Liver (tissue), 3 donors: ENCODE results near the gene SH3PXD2A.

ENCODE experiments used
- CTCF ChIP-seq: fragments of 150-350 bp; IDR thresholded peaks from 2 replicates; pipeline ENCODE4 v1.5.1; 2017; ENCODE audit warnings: improper control_type of control experiment, low read depth, low read length; ENCODE audit not compliant: missing input control
- EGR1 ChIP-seq, 2 donors: IDR thresholded peaks; 2 replicates each; pipeline ENCODE4 v1.6.1; 2016 to 2018; ENCODE audit warnings: antibody characterized with exemption in 2 of 2, low read depth in 2 of 2
- NR2F2 ChIP-seq: IDR thresholded peaks from 2 replicates; pipeline ENCODE4 v1.6.1; 2016; ENCODE audit warnings: antibody characterized with exemption
- RAD21 ChIP-seq, 2 donors: IDR thresholded peaks; 2 replicates each; pipeline ENCODE4 v1.6.1; 2016; ENCODE audit warnings: antibody characterized with exemption in 2 of 2, mild to moderate bottlenecking in 2 of 2
- RXRA ChIP-seq, 2 donors: IDR thresholded peaks; 2 replicates each; pipeline ENCODE4 v1.6.1; 2017 to 2018; ENCODE audit warnings: antibody characterized with exemption in 2 of 2, mild to moderate bottlenecking in 1 of 2
- TAF1 ChIP-seq: conservative IDR thresholded peaks from 2 replicates; pipeline ENCODE4 v1.6.1; 2016; ENCODE audit warnings: antibody characterized with exemption, mild to moderate bottlenecking
- YY1 ChIP-seq: IDR thresholded peaks from 2 replicates; pipeline ENCODE4 v1.6.1; 2016; ENCODE audit warnings: antibody characterized with exemption, mild to moderate bottlenecking
- ZBTB33 ChIP-seq: IDR thresholded peaks from 2 replicates; pipeline ENCODE4 v1.6.1; 2016; ENCODE audit warnings: antibody characterized with exemption
- TF ChIP-seq, protein P1 (sequence below): IDR thresholded peaks from 2 replicates; pipeline ENCODE4 v1.6.1; 2016; ENCODE audit warnings: antibody characterized with exemption
- TF ChIP-seq, protein P2 (sequence below): IDR thresholded peaks from 2 replicates; pipeline ENCODE4 v1.6.1; 2016; ENCODE audit warnings: antibody characterized with exemption, mild to moderate bottlenecking
- donor health status: healthy.
- donor health status: healthy.

GRCh38 chr10:103549349-103549685 is 306.1 kb downstream of the SH3PXD2A start:
- TF ChIP-seq CTCF: no peak
- TF ChIP-seq, protein P1, sequence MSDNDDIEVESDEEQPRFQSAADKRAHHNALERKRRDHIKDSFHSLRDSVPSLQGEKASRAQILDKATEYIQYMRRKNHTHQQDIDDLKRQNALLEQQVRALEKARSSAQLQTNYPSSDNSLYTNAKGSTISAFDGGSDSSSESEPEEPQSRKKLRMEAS: no peak
- no peak for TF ChIP-seq YY1
- TF ChIP-seq, protein P2, sequence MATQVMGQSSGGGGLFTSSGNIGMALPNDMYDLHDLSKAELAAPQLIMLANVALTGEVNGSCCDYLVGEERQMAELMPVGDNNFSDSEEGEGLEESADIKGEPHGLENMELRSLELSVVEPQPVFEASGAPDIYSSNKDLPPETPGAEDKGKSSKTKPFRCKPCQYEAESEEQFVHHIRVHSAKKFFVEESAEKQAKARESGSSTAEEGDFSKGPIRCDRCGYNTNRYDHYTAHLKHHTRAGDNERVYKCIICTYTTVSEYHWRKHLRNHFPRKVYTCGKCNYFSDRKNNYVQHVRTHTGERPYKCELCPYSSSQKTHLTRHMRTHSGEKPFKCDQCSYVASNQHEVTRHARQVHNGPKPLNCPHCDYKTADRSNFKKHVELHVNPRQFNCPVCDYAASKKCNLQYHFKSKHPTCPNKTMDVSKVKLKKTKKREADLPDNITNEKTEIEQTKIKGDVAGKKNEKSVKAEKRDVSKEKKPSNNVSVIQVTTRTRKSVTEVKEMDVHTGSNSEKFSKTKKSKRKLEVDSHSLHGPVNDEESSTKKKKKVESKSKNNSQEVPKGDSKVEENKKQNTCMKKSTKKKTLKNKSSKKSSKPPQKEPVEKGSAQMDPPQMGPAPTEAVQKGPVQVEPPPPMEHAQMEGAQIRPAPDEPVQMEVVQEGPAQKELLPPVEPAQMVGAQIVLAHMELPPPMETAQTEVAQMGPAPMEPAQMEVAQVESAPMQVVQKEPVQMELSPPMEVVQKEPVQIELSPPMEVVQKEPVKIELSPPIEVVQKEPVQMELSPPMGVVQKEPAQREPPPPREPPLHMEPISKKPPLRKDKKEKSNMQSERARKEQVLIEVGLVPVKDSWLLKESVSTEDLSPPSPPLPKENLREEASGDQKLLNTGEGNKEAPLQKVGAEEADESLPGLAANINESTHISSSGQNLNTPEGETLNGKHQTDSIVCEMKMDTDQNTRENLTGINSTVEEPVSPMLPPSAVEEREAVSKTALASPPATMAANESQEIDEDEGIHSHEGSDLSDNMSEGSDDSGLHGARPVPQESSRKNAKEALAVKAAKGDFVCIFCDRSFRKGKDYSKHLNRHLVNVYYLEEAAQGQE: no peak
- TF ChIP-seq EGR1 (IDR thresholded peaks at IDR 0.05; ENCODE audit: low read depth in 2 of 2): no peak
- no peak for TF ChIP-seq RAD21 (IDR thresholded peaks at IDR 0.05)
- no peak for TF ChIP-seq ZBTB33
- no peak for TF ChIP-seq RXRA (IDR thresholded peaks at IDR 0.05)
- no peak for TF ChIP-seq TAF1
- no peak for TF ChIP-seq NR2F2
